ENCODE measurements around the gene LMTK3.

DNA sequence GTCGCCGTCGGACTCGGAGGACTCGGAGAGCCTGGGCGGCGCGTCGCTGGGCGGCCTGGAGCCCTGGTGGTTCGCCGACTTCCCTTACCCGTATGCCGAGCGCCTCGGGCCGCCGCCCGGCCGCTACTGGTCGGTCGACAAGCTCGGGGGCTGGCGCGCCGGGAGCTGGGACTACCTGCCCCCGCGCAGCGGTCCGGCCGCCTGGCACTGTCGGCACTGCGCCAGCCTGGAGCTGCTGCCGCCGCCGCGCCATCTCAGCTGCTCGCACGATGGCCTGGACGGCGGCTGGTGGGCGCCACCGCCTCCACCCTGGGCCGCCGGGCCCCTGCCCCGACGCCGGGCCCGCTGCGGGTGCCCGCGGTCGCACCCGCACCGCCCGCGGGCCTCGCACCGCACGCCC is 68.4 kb downstream of the LMTK3 start:
- TF ChIP-seq EZH2 (IDR thresholded peaks at IDR 0.05; ENCODE audit: low read length): no peak
- TF ChIP-seq, protein P1, sequence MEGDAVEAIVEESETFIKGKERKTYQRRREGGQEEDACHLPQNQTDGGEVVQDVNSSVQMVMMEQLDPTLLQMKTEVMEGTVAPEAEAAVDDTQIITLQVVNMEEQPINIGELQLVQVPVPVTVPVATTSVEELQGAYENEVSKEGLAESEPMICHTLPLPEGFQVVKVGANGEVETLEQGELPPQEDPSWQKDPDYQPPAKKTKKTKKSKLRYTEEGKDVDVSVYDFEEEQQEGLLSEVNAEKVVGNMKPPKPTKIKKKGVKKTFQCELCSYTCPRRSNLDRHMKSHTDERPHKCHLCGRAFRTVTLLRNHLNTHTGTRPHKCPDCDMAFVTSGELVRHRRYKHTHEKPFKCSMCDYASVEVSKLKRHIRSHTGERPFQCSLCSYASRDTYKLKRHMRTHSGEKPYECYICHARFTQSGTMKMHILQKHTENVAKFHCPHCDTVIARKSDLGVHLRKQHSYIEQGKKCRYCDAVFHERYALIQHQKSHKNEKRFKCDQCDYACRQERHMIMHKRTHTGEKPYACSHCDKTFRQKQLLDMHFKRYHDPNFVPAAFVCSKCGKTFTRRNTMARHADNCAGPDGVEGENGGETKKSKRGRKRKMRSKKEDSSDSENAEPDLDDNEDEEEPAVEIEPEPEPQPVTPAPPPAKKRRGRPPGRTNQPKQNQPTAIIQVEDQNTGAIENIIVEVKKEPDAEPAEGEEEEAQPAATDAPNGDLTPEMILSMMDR (optimal IDR thresholded peaks at IDR 0.05 in 1 of 3, IDR thresholded peaks at IDR 0.05 in 1 of 3, conservative IDR thresholded peaks at IDR 0.05 in 1 of 3; ENCODE audit: extremely low read depth in 1 of 3, insufficient read depth in 2 of 3, low read length in 3 of 3): no peak

Measured in keratinocyte (primary cell).